Smooth muscle cell (in vitro differentiated cells): ENCODE results near the gene PEX11A. TPM values are rescaled to one million over a fixed set of nuclear protein-coding genes. Genes with fewer than 3 reads are reported as not detected.

Source experiments
- DNase-seq: peaks from one replicate; lab custom pipeline; 2025; ENCODE audit not compliant: unreplicated experiment; lab: John Stamatoyannopoulos, UW
- H2AFZ ChIP-seq: fragments of 200-600 bp; sonication (generic); 2 replicates; pipeline ENCODE4 v1.6.0; 2016; ENCODE audit warnings: antibody characterized with exemption, low read depth, mild to moderate bottlenecking
- H3F3A ChIP-seq: fragments of 200-600 bp; sonication (generic); 2 replicates; pipeline ENCODE4 v1.6.0; 2017; ENCODE audit warnings: antibody characterized with exemption, low read depth
- H3K27ac ChIP-seq: fragments of 200-600 bp; sonication (generic); 2 replicates; pipeline ENCODE4 v1.5.1; 2016; ENCODE audit warnings: low read depth, mild to moderate bottlenecking
- H3K27me3 ChIP-seq: fragments of 200-600 bp; sonication (generic); 2 replicates; pipeline ENCODE4 v1.6.1; 2016; ENCODE audit warnings: low read depth, mild to moderate bottlenecking
- H3K36me3 ChIP-seq: fragments of 200-600 bp; sonication (generic); 2 replicates; pipeline ENCODE4 v1.5.1; 2016; ENCODE audit warnings: low read depth
- H3K4me1 ChIP-seq: fragments of 200-600 bp; sonication (generic); 2 replicates; pipeline ENCODE4 v1.5.1; 2016; ENCODE audit warnings: low read depth
- H3K4me2 ChIP-seq: fragments of 200-600 bp; sonication (generic); 2 replicates; pipeline ENCODE4 v1.6.0; 2016; ENCODE audit warnings: mild to moderate bottlenecking
- H3K4me3 ChIP-seq: fragments of 200-600 bp; sonication (generic); 2 replicates; pipeline ENCODE4 v1.5.1; 2016; ENCODE audit warnings: mild to moderate bottlenecking
- H3K79me2 ChIP-seq: fragments of 200-600 bp; sonication (generic); 2 replicates; pipeline ENCODE4 v1.6.0; 2016; ENCODE audit warnings: low read depth, mild to moderate bottlenecking
- H3K9ac ChIP-seq: fragments of 200-600 bp; sonication (generic); 2 replicates; pipeline ENCODE4 v1.6.0; 2016; ENCODE audit warnings: low read depth
- H3K9me3 ChIP-seq: fragments of 200-600 bp; sonication (generic); replicated peaks from 2 replicates; pipeline ENCODE4 v1.5.1; 2016; ENCODE audit warnings: low read depth
- H4K20me1 ChIP-seq: fragments of 200-600 bp; sonication (generic); 2 replicates; pipeline ENCODE4 v1.6.0; 2016; ENCODE audit warnings: low read depth
- CTCF ChIP-seq: fragments of 200-600 bp; sonication (generic); IDR thresholded peaks from 2 replicates; pipeline ENCODE4 v1.5.1; 2017; ENCODE audit warnings: borderline replicate concordance, mild to moderate bottlenecking, antibody characterized with exemption; ENCODE audit not compliant: insufficient read depth, poor library complexity, severe bottlenecking
- WGBS: methylation state at CpG from one replicate; pipeline ENCODE4 v1.1.7; 2016; ENCODE audit warnings: low lambda C conversion rate; 5-methylcytosine and 5-hydroxymethylcytosine counted together
- polyA plus RNA-seq: library from polyadenylated mRNA; unstranded; fragments of >200 nt; fragmentation: Nextera tagmentation; extraction: Ambion mirVana; gene quantifications from 2 replicates; pipeline ENCODE4 v1.2.1, GENCODE V29; 2016
- total RNA-seq: library from RNA; depleted of rRNA; stranded (reverse); fragments of >200 nt; gene quantifications from 2 replicates; pipeline ENCODE4 v1.2.3, GENCODE V29; 2014

PEX11A gene
- total and polyA plus RNA-seq, 2 experiments from 2014 or later = 3.8 to 4.7 TPM

GRCh38 chr15:89656116-89656815 lies 34.3 kb downstream of the PEX11A start:
- no peak overlapping the region for H3K9ac ChIP-seq
- H3K4me3 ChIP-seq = no peak overlapping the region
- peaks cover 3% of the 10 kb centered on the region for H3F3A ChIP-seq
- no peaks in the 10 kb centered on the region for H3K27me3 ChIP-seq
- no peak for TF ChIP-seq CTCF
- peaks cover 6% of the 10 kb centered on the region for H4K20me1 ChIP-seq
- H3K79me2 ChIP-seq = peaks cover 11% of the 10 kb centered on the region
- peaks cover 7% of the 10 kb centered on the region for H3K4me1 ChIP-seq
- 64% methylated on average over 7 of the region's 7 CpGs for WGBS
- no peak overlapping the region for H3K4me2 ChIP-seq
- no peaks in the 10 kb centered on the region for H3K9me3 ChIP-seq
- H3K36me3 ChIP-seq = no peaks in the 10 kb centered on the region
- no peak for DNase-seq
- no peak overlapping the region for H2AFZ ChIP-seq
- H3K27ac ChIP-seq = no peak overlapping the region

GRCh38 chr15:89654847-89655805 lies 35.4 kb downstream of the PEX11A start, which contains the start of gene KIF7:
Gene KIF7 (minus strand): TSS chr15:89655467. CDS start chr15:89652930, 2,537 bp downstream.
- peaks cover 6% of the 10 kb centered on the region for H4K20me1 ChIP-seq
- TF ChIP-seq CTCF = no peak
- H3K4me2 ChIP-seq = peak within 1 kb of the TSS; percentile 97
- no peaks in the 10 kb centered on the region for H3K36me3 ChIP-seq
- H3K27ac ChIP-seq = no peak within 1 kb of the TSS
- no peaks in the 10 kb centered on the region for H3K27me3 ChIP-seq
- peak within 1 kb of the TSS; percentile 66 for H3K9ac ChIP-seq
- 2% methylated on average over 64 of the region's 87 CpGs for WGBS
- H3K4me1 ChIP-seq = peaks cover 7% of the 10 kb centered on the region
- peaks cover 11% of the 10 kb centered on the region for H3K79me2 ChIP-seq
- peak; percentile 36 for DNase-seq
- H3K9me3 ChIP-seq = no peaks in the 10 kb centered on the region
- H2AFZ ChIP-seq = peak within 1 kb of the TSS; percentile 91
- H3K4me3 ChIP-seq = peak within 1 kb of the TSS; percentile 89
- H3F3A ChIP-seq = peaks cover 3% of the 10 kb centered on the region

GRCh38 chr15:89654301-89654761 lies 36.2 kb downstream of the PEX11A start:
- Histone ChIP-seq H4K20me1 (peaks cover 6% of the 10 kb centered on the region), H3K27me3 (no peaks in the 10 kb centered on the region), H3F3A (peaks cover 3% of the 10 kb centered on the region), H3K36me3 (no peaks in the 10 kb centered on the region), H3K9ac (peak overlapping the region; percentile 66), H3K9me3 (no peaks in the 10 kb centered on the region), H2AFZ (peak overlapping the region; percentile 91), H3K4me2 (peak overlapping the region; percentile 97), H3K4me1 (peaks cover 7% of the 10 kb centered on the region), H3K4me3 (peak overlapping the region; percentile 89), H3K27ac (no peak overlapping the region), H3K79me2 (peaks cover 11% of the 10 kb centered on the region)
- TF ChIP-seq CTCF = no peak
- WGBS = 39% methylated on average over 14 of the region's 14 CpGs
- no peak for DNase-seq
